MCF 10A (cell line): ENCODE measurements around the gene WHAMM. TPM values are rescaled to one million over a fixed set of nuclear protein-coding genes. Genes with fewer than 3 reads are reported as not detected.

Experiments used
- BruUV-seq: library from RNA; stranded (reverse); fragments of 400-500 nt; replicated peaks from 2 replicates; lab custom pipeline; 2021; lab: Mats Ljungman, UMichigan
- CTCF ChIA-PET: fragments of 300-600 bp; sonication (Branson Sonifier 250); formaldehyde crosslinking; extraction: SDS; loops from one replicate; lab custom pipeline; 2021; ENCODE audit warnings: antibody characterized with exemption, inconsistent platforms; lab: Yijun Ruan, JAX
- POLR2A ChIA-PET: fragments of 300-600, 350-650 bp; sonication (Branson Sonifier 250); formaldehyde crosslinking; extraction: SDS; loops from one replicate; lab custom pipeline; 2020; ENCODE audit warnings: antibody characterized with exemption, inconsistent platforms; lab: Yijun Ruan, JAX
- DNase-seq: peaks from one replicate; pipeline ENCODE4 v3.0.0-alpha.2; 2018; ENCODE audit not compliant: unreplicated experiment
- H3K27ac Mint-ChIP-seq: one replicate; pipeline ENCODE4 v1.8.0; 2022; ENCODE audit warnings: mild to moderate bottlenecking, low read depth, mixed read lengths; ENCODE audit not compliant: unreplicated experiment
- H3K27me3 Mint-ChIP-seq: one replicate; pipeline ENCODE4 v1.8.0; 2022; ENCODE audit warnings: mixed read lengths; ENCODE audit not compliant: insufficient read depth, unreplicated experiment
- H3K36me3 Mint-ChIP-seq: one replicate; pipeline ENCODE4 v1.8.0; 2022; ENCODE audit warnings: mild to moderate bottlenecking, moderate library complexity, mixed read lengths; ENCODE audit not compliant: insufficient read depth, unreplicated experiment
- H3K4me1 Mint-ChIP-seq: one replicate; pipeline ENCODE4 v1.8.0; 2022; ENCODE audit warnings: mixed read lengths; ENCODE audit not compliant: insufficient read depth, unreplicated experiment
- H3K4me3 Mint-ChIP-seq: one replicate; pipeline ENCODE4 v1.8.0; 2022; ENCODE audit warnings: mild to moderate bottlenecking, moderate library complexity, mixed read lengths; ENCODE audit not compliant: unreplicated experiment
- H3K9me3 Mint-ChIP-seq: one replicate; pipeline ENCODE4 v1.8.0; 2022; ENCODE audit warnings: mixed read lengths; ENCODE audit not compliant: unreplicated experiment
- intact Hi-C: fragments of 100-400 bp; cut with micrococcal nuclease; formaldehyde crosslinking; loops from 2 replicates; pipeline ENCODE4 v1.14.1; 2022
- total RNA-seq: library from RNA; stranded (reverse); gene quantifications from 2 replicates; pipeline ENCODE4 v1.2.3, GENCODE V29; 2022
- TF ChIP-seq, protein P1 (sequence below): fragments of 200-600 bp; IDR thresholded peaks from one replicate; pipeline ENCODE4 v1.8.0; 2022; ENCODE audit warnings: antibody characterized with exemption, mild to moderate bottlenecking; ENCODE audit not compliant: unreplicated experiment

WHAMM gene
- total RNA-seq, 1 experiment from 2014 or later: 8.2 TPM

DNA sequence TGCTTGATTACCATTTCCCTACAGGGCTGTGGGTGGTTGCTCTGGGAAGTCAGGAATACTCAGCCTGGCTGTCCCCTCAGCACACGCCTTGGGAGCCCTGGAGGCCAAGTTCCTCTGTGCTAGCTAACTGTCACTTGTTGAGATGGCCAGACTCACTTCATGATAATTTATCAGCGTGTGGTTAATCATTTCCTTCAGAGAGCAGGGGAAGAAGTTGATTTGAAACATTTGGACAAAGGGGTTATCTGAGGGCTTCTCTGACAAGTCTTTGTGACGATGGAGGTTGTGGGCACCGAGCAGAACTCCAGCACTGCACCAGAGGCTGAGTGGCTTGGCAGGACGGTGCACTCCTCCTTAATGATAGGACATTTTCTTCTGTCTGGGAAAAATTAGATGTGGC is 61.9 kb downstream of the WHAMM start:
- intact Hi-C loops: no loop called here
- no peaks in the 10 kb centered on the region for H3K9me3 Mint-ChIP-seq
- no peaks in the 10 kb centered on the region for H3K36me3 Mint-ChIP-seq
- H3K4me1 Mint-ChIP-seq: no peaks in the 10 kb centered on the region
- TF ChIP-seq, protein P1, sequence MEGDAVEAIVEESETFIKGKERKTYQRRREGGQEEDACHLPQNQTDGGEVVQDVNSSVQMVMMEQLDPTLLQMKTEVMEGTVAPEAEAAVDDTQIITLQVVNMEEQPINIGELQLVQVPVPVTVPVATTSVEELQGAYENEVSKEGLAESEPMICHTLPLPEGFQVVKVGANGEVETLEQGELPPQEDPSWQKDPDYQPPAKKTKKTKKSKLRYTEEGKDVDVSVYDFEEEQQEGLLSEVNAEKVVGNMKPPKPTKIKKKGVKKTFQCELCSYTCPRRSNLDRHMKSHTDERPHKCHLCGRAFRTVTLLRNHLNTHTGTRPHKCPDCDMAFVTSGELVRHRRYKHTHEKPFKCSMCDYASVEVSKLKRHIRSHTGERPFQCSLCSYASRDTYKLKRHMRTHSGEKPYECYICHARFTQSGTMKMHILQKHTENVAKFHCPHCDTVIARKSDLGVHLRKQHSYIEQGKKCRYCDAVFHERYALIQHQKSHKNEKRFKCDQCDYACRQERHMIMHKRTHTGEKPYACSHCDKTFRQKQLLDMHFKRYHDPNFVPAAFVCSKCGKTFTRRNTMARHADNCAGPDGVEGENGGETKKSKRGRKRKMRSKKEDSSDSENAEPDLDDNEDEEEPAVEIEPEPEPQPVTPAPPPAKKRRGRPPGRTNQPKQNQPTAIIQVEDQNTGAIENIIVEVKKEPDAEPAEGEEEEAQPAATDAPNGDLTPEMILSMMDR: no peak
- no peak for DNase-seq
- POLR2A ChIA-PET: no interaction called here
- H3K27ac Mint-ChIP-seq: no peak overlapping the region
- CTCF ChIA-PET: interaction anchor here (0.6 to 1.1 kb wide), 2 partner anchors 9 to 733 kb away, joined by 3 read pairs; no protein-coding TSS in a partner anchor
- BruUV-seq: no TSS peak
- H3K27me3 Mint-ChIP-seq: no peaks in the 10 kb centered on the region
- no peak overlapping the region for H3K4me3 Mint-ChIP-seq

DNA sequence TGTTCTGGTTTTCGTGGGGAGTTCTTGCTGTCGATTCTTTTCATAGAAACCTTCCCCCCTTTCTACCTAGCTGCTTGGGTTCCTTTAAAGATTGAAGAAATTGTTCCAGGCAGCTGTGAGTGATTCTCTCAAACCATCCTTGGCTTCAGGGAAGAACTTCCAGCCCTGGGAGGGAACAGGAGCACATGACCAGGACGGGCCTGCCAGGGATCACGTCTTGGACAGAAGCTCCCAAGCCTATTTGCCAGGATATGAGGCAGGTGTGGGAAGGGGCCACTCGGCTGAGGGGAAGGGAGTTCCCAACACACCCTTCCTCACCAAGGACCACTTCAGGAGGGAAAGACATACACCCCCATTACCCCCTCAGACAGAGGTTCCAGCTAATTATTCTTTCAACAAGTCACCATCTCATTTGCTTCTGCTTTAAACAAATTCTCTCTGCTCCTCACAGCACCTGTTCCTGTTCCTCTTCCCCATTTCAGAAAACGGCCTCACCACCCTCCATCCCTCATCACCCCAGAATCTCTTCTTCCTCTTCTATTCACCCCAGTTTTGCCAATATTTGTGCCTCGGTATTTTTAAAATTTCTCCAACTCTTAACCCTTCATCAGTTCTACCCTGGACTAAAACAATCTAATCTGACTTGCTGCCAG is 62.5 kb downstream of the WHAMM start:
- CTCF ChIA-PET: interaction anchor here (0.7 to 1.1 kb wide), 2 partner anchors 10 to 128 kb away, joined by 3 read pairs; no protein-coding TSS in a partner anchor
- no peaks in the 10 kb centered on the region for H3K9me3 Mint-ChIP-seq

DNA sequence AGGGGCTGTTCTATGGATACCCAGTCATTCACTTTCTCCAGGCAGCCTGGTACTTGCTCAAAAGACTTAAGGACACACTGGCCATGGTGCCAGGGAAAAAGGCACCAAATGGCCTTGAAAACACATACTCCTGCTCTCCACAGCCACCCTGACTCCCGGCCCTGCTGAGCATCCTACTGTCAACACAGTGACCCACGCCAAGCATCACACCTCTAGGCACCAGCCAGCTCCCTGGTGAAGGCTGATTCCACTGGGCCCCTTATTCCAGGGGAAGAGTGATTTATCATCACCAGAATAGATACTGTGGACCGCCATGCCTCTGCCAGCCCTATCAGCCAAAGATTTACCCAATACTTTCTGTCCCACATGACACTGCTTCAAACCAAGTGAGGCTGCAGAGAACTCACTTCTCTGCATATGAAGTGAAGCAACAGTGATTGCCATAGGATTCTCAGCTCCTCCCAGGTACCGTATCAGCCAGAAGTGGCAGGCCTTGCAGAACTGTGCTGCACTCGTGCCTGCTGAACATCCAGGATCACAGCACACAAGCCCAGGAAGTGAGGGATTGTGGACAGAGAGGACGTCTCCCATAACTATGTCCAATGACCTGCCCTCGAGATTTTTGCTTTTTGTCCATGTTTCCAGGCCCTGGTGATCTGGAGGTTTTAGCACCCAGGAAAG is 63.7 kb downstream of the WHAMM start:
- Mint-ChIP-seq H3K27ac (no peak overlapping the region), H3K27me3 (no peaks in the 10 kb centered on the region), H3K36me3 (no peaks in the 10 kb centered on the region), H3K4me1 (no peaks in the 10 kb centered on the region), H3K4me3 (no peak overlapping the region), H3K9me3 (no peaks in the 10 kb centered on the region)
- BruUV-seq: no TSS peak
- intact Hi-C loops: no loop called here
- CTCF ChIA-PET: interaction anchor here (0.7 kb wide), 1 partner anchor 127 kb away, joined by 3 read pairs; no protein-coding TSS in a partner anchor
- no peak for DNase-seq
- POLR2A ChIA-PET: no interaction called here
- TF ChIP-seq, protein P1: no peak

More for the DNA sequence above, 62.5 kb downstream of the WHAMM start:
- POLR2A ChIA-PET: no interaction called here
- H3K27me3 Mint-ChIP-seq: no peaks in the 10 kb centered on the region
- H3K4me1 Mint-ChIP-seq: no peaks in the 10 kb centered on the region
- no peak for DNase-seq
- no peak overlapping the region for H3K4me3 Mint-ChIP-seq
- TF ChIP-seq, protein P1: no peak
- no TSS peak for BruUV-seq
- intact Hi-C loops: no loop called here
- no peaks in the 10 kb centered on the region for H3K36me3 Mint-ChIP-seq
- H3K27ac Mint-ChIP-seq: no peak overlapping the region

DNA sequence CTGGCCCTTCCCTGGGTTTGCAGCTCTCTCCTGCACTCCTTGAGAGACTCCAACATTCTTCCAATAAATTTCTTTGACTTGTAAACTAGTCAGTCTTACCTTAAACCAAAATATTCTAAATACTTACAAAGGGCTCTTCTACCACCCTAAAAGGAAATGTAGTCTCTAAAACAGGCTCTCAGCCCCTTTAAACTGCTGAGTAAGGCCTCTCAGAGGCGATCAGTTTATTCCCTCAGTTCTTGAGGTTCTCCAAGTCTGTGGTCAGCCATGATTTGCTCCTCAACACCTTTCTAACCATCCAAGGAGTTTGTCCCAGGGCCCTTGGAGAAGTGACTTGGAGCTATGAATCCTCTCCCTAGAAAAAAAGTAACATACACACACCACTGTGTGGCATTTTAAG is 64.8 kb downstream of the WHAMM start:
- no TSS peak for BruUV-seq
- H3K36me3 Mint-ChIP-seq: no peaks in the 10 kb centered on the region
- TF ChIP-seq, protein P1: no peak
- CTCF ChIA-PET: interaction anchor here (0.5 kb wide), 1 partner anchor 78 kb away, joined by 3 read pairs; no protein-coding TSS in a partner anchor
- DNase-seq: no peak
- H3K27ac Mint-ChIP-seq: no peak overlapping the region
- H3K27me3 Mint-ChIP-seq: no peaks in the 10 kb centered on the region
- POLR2A ChIA-PET: interaction anchor here (0.6 kb wide), 1 partner anchor 126 kb away, joined by 3 read pairs; no protein-coding TSS in a partner anchor
- no peak overlapping the region for H3K4me3 Mint-ChIP-seq
- H3K9me3 Mint-ChIP-seq: no peaks in the 10 kb centered on the region
- H3K4me1 Mint-ChIP-seq: no peaks in the 10 kb centered on the region
- intact Hi-C loops: no loop called here
